ENCODE data around the gene GPC3.

GRCh38 chrX:133601116-133601515 is 384.3 kb downstream of the GPC3 start:
- TF ChIP-seq POLR2AphosphoS5 (IDR thresholded peaks at IDR 0.05), result no peak
- no peak for TF ChIP-seq POLR2A (IDR thresholded peaks at IDR 0.05)
- TF ChIP-seq CTCF (IDR thresholded peaks at IDR 0.05), result no peak

All from suprapubic skin (tissue), 4 donors.